IMR-90 (cell line): Measurements from ENCODE around the gene FMN2. TPM values are rescaled to one million over a fixed set of nuclear protein-coding genes. Genes with fewer than 3 reads are reported as not detected.

Source experiments
- ATAC-seq: fragments of 200-7000 bp; cut with Tn5 transposase; 2 replicates; pipeline ENCODE4 v1.9.1; 2020; ENCODE audit warnings: low read depth, mild to moderate bottlenecking, moderate library complexity
- BruUV-seq: library from RNA; stranded (reverse); fragments of 400-500 nt; replicated peaks from 2 replicates; lab custom pipeline; 2021; lab: Mats Ljungman, UMichigan
- CTCF ChIA-PET: fragments of 300-600 bp; formaldehyde crosslinking; extraction: SDS; loops from one replicate; lab custom pipeline; 2021; ENCODE audit warnings: antibody characterized with exemption; lab: Yijun Ruan, JAX
- POLR2A ChIA-PET: fragments of 300-600 bp; sonication (Branson Sonifier 250); formaldehyde crosslinking; loops from one replicate; lab custom pipeline; 2022; ENCODE audit warnings: antibody characterized with exemption; ENCODE audit not compliant: unreplicated experiment; lab: Charles Lee
- DNase-seq: peaks from one replicate; pipeline ENCODE4 v3.0.0; 2013
- H2AFZ ChIP-seq: replicated peaks from 2 replicates; pipeline ENCODE3; 2013; ENCODE audit warnings: low read length, mild to moderate bottlenecking; ENCODE audit not compliant: poor library complexity
- H2AK5ac ChIP-seq: 2 replicates; pipeline ENCODE4 v1.6.1; 2013; ENCODE audit warnings: low read depth, low read length, inconsistent platforms
- H2AK9ac ChIP-seq: replicated peaks from 2 replicates; pipeline ENCODE3; 2013; ENCODE audit warnings: mild to moderate bottlenecking, low read depth, low read length, moderate library complexity; ENCODE audit not compliant: poor library complexity
- H2BK120ac ChIP-seq: 2 replicates; pipeline ENCODE4 v1.6.1; 2013; ENCODE audit warnings: low read depth, low read length, inconsistent platforms
- H2BK15ac ChIP-seq: 3 replicates; pipeline ENCODE4 v1.6.1; 2013; ENCODE audit warnings: low read depth, low read length, inconsistent platforms
- H2BK20ac ChIP-seq: 2 replicates; pipeline ENCODE4 v1.6.1; 2013; ENCODE audit warnings: low read depth, mild to moderate bottlenecking, inconsistent platforms, low read length, moderate library complexity
- H2BK5ac ChIP-seq: 2 replicates; pipeline ENCODE4 v1.6.1; 2013; ENCODE audit warnings: mild to moderate bottlenecking, low read depth, low read length, inconsistent platforms; ENCODE audit not compliant: poor library complexity, severe bottlenecking
- H3K14ac ChIP-seq: replicated peaks from 2 replicates; pipeline ENCODE4 v1.6.1; 2013; ENCODE audit warnings: low read depth, low read length, inconsistent platforms
- H3K18ac ChIP-seq: 2 replicates; pipeline ENCODE4 v1.6.1; 2013; ENCODE audit warnings: low read depth, low read length, control low read depth
- H3K23ac ChIP-seq: 2 replicates; pipeline ENCODE4 v1.6.1; 2013; ENCODE audit warnings: low read depth, low read length, inconsistent platforms
- H3K27ac ChIP-seq: 2 replicates; pipeline ENCODE4 v1.5.1; 2013; ENCODE audit warnings: mild to moderate bottlenecking, control low read depth, low read length; ENCODE audit not compliant: insufficient read depth
- H3K27me3 ChIP-seq: 2 replicates; pipeline ENCODE4 v1.6.1; 2013; ENCODE audit warnings: low read length; ENCODE audit not compliant: control insufficient read depth, insufficient read depth
- H3K36me3 ChIP-seq: 2 replicates; pipeline ENCODE4 v1.6.1; 2013; ENCODE audit warnings: low read length, mixed read lengths; ENCODE audit not compliant: control insufficient read depth, insufficient read depth
- H3K4ac ChIP-seq: 2 replicates; pipeline ENCODE4 v1.6.1; 2013; ENCODE audit warnings: low read depth, low read length, inconsistent platforms
- H3K4me1 ChIP-seq: 2 replicates; pipeline ENCODE4 v1.6.1; 2013; ENCODE audit warnings: low read length, mixed read lengths; ENCODE audit not compliant: control insufficient read depth, insufficient read depth
- H3K4me2 ChIP-seq: 2 replicates; pipeline ENCODE4 v1.6.1; 2013; ENCODE audit warnings: low read depth, mild to moderate bottlenecking, control low read depth, low read length, moderate library complexity
- H3K4me3 ChIP-seq: 2 replicates; pipeline ENCODE4 v1.5.1; 2013; ENCODE audit warnings: low read depth, mild to moderate bottlenecking, control low read depth, low read length, moderate library complexity; ENCODE audit not compliant: insufficient read depth
- H3K56ac ChIP-seq: 2 replicates; pipeline ENCODE4 v1.6.1; 2013; ENCODE audit warnings: low read length, inconsistent platforms; ENCODE audit not compliant: insufficient read depth; ENCODE audit errors: extremely low read depth
- H3K79me1 ChIP-seq, 2 experiments: 2 replicates each; pipeline ENCODE4 v1.6.1; 2013; ENCODE audit warnings: low read length in 2 of 2, inconsistent platforms in 1 of 2, low read depth in 1 of 2
- H3K9ac ChIP-seq: 2 replicates; pipeline ENCODE4 v1.6.1; 2013; ENCODE audit warnings: low read depth, low read length, control low read depth
- H3K9me1 ChIP-seq: 2 replicates; pipeline ENCODE4 v1.6.1; 2013; ENCODE audit warnings: low read length, inconsistent platforms; ENCODE audit not compliant: insufficient read depth
- H3K9me3 ChIP-seq: 2 replicates; pipeline ENCODE4 v1.6.1; 2013; ENCODE audit warnings: low read length; ENCODE audit not compliant: control insufficient read depth, insufficient read depth
- H4K20me1 ChIP-seq: 2 replicates; pipeline ENCODE4 v1.6.1; 2013; ENCODE audit warnings: low read length, inconsistent platforms; ENCODE audit not compliant: insufficient read depth
- H4K5ac ChIP-seq: 2 replicates; pipeline ENCODE4 v1.6.1; 2013; ENCODE audit warnings: mild to moderate bottlenecking, low read depth, low read length, control low read depth
- H4K8ac ChIP-seq, 2 experiments: 2 replicates each; pipeline ENCODE4 v1.6.1; 2013; ENCODE audit warnings: low read depth in 2 of 2, low read length in 2 of 2, control low read depth in 1 of 2, inconsistent platforms in 1 of 2
- H4K91ac ChIP-seq: 2 replicates; pipeline ENCODE4 v1.6.1; 2013; ENCODE audit warnings: low read depth, low read length, inconsistent platforms; ENCODE audit not compliant: insufficient read depth
- BHLHE40 ChIP-seq: fragments of 150-350 bp; IDR thresholded peaks from 2 replicates; pipeline ENCODE4 v1.6.1; 2016; ENCODE audit warnings: mild to moderate bottlenecking, low read depth, low read length
- CEBPB ChIP-seq: IDR thresholded peaks from 2 replicates; pipeline ENCODE4 v1.6.1; 2012; ENCODE audit warnings: low read depth, low read length, improper control_type of control experiment
- CHD1 ChIP-seq: IDR thresholded peaks from 2 replicates; pipeline ENCODE4 v1.6.1; 2012; ENCODE audit warnings: low read depth, low read length, improper control_type of control experiment
- CTCF ChIP-seq: conservative IDR thresholded peaks from 2 replicates; pipeline ENCODE4 v1.5.1; 2012; ENCODE audit warnings: mild to moderate bottlenecking, low read depth, low read length, improper control_type of control experiment
- ELK1 ChIP-seq: fragments of 150-350 bp; IDR thresholded peaks from 2 replicates; pipeline ENCODE4 v1.6.1; 2016; ENCODE audit warnings: low read depth, mild to moderate bottlenecking, low read length, moderate library complexity, borderline replicate concordance
- FOS ChIP-seq: fragments of 150-350 bp; IDR thresholded peaks from 2 replicates; pipeline ENCODE4 v1.6.1; 2016; ENCODE audit warnings: low read depth, low read length
- MAFK ChIP-seq: IDR thresholded peaks from 2 replicates; pipeline ENCODE4 v1.6.1; 2012; ENCODE audit warnings: low read depth, low read length, improper control_type of control experiment
- MAZ ChIP-seq: IDR thresholded peaks from 2 replicates; pipeline ENCODE4 v1.6.1; 2012; ENCODE audit warnings: low read depth, mild to moderate bottlenecking, low read length, improper control_type of control experiment, moderate library complexity, borderline replicate concordance
- MXI1 ChIP-seq: IDR thresholded peaks from 2 replicates; pipeline ENCODE4 v1.6.1; 2012; ENCODE audit warnings: low read depth, mild to moderate bottlenecking, low read length, moderate library complexity, borderline replicate concordance
- NFE2L2 ChIP-seq: fragments of 150-350 bp; IDR thresholded peaks from 2 replicates; pipeline ENCODE4 v1.6.1; 2016; ENCODE audit warnings: low read depth, mild to moderate bottlenecking, low read length
- POLR2A ChIP-seq: IDR thresholded peaks from 2 replicates; pipeline ENCODE4 v1.6.1; 2012; ENCODE audit warnings: mild to moderate bottlenecking, low read depth, low read length
- RAD21 ChIP-seq: IDR thresholded peaks from 2 replicates; pipeline ENCODE4 v1.6.1; 2012; ENCODE audit warnings: low read length, improper control_type of control experiment
- RCOR1 ChIP-seq: IDR thresholded peaks from 2 replicates; pipeline ENCODE4 v1.6.1; 2012; ENCODE audit warnings: mild to moderate bottlenecking, low read length, improper control_type of control experiment; ENCODE audit not compliant: insufficient replicate concordance
- RFX5 ChIP-seq: IDR thresholded peaks from 2 replicates; pipeline ENCODE4 v1.8.0; 2012; ENCODE audit warnings: low read depth, mild to moderate bottlenecking, low read length, moderate library complexity
- SMC3 ChIP-seq: fragments of 150-350 bp; IDR thresholded peaks from 2 replicates; pipeline ENCODE4 v1.6.1; 2016; ENCODE audit warnings: low read depth, mild to moderate bottlenecking, antibody characterized with exemption, low read length, moderate library complexity
- USF2 ChIP-seq: fragments of 150-350 bp; IDR thresholded peaks from 2 replicates; pipeline ENCODE4 v1.6.1; 2017; ENCODE audit warnings: mild to moderate bottlenecking, antibody characterized with exemption, low read length, low read depth
- WGBS, 2 experiments: methylation state at CpG; one replicate each; pipeline versions ENCODE4 v1.1.5 to v1.1.7; 2013; ENCODE audit warnings: missing lambda C conversion rate in 2 of 2; ENCODE audit not compliant: insufficient read length in 1 of 2; ENCODE audit errors: extremely low coverage in 2 of 2; 5-methylcytosine and 5-hydroxymethylcytosine counted together
- dilution Hi-C: fragments of 300-500 bp; cut with HindIII; formaldehyde crosslinking; loops from one replicate; pipeline ENCODE4 v1.14.3; 2018; ENCODE audit warnings: low sequenced_read_pairs; ENCODE audit not compliant: unreplicated experiment
- in situ Hi-C: fragments of 300-500 bp; cut with MboI; formaldehyde crosslinking; loops from 3 replicates; pipeline ENCODE4 v1.14.3; 2019; ENCODE audit warnings: low sequenced_read_pairs, inconsistent platforms, mixed read lengths
- intact Hi-C: fragments of 100-400 bp; cut with micrococcal nuclease; formaldehyde crosslinking; loops from 2 replicates; pipeline ENCODE4 v1.10.0; 2022
- polyA plus RNA-seq, 3 experiments: library from polyadenylated mRNA; depleted of rRNA; stranded (reverse); fragments of >200 nt; gene quantifications; 2 replicates each; pipeline ENCODE4 v1.2.3, GENCODE V29; 2012; ENCODE audit warnings: low replicate concordance in 1 of 3
- total RNA-seq: library from RNA; depleted of rRNA; stranded (reverse); fragments of >200 nt; gene quantifications from 2 replicates; pipeline ENCODE4 v1.2.3, GENCODE V29; 2012

The FMN2 gene
- total and polyA plus RNA-seq, 2 of the 4 experiments (the other 2 are of a cell fraction) = 29.0 to 35.8 TPM

GRCh38 chr1:240506176-240506575, 414.5 kb downstream of the FMN2 start:
- H4K91ac ChIP-seq = no peak overlapping the region
- H4K5ac ChIP-seq = no peak overlapping the region
- no peaks in the 10 kb centered on the region for H3K36me3 ChIP-seq
- intact Hi-C loops (no loop called here), in situ Hi-C loops (no loop called here), dilution Hi-C loops (no loop called here)
- H3K9ac ChIP-seq = no peak overlapping the region
- H3K4me1 ChIP-seq = peaks cover 5% of the 10 kb centered on the region
- ChIA-PET POLR2A (no interaction called here), CTCF (no interaction called here)
- no peaks in the 10 kb centered on the region for H3K9me3 ChIP-seq
- no peak overlapping the region for H2AK9ac ChIP-seq
- H3K4me3 ChIP-seq = no peak overlapping the region
- no CpG with 5 or more reads among the region's 4 CpGs for WGBS, 2 experiments
- no peak overlapping the region for H3K23ac ChIP-seq
- no TSS peak for BruUV-seq
- H2BK120ac ChIP-seq = no peak overlapping the region
- H2BK20ac ChIP-seq = no peak overlapping the region
- no peak for DNase-seq
- H2AFZ ChIP-seq = no peak overlapping the region
- H2BK5ac ChIP-seq = no peak overlapping the region
- no peaks in the 10 kb centered on the region for H3K27me3 ChIP-seq
- H4K20me1 ChIP-seq = no peaks in the 10 kb centered on the region
- TF ChIP-seq FOS (no peak), CTCF (no peak), RCOR1 (no peak), MAFK (no peak), CEBPB (no peak), SMC3 (no peak), RFX5 (no peak), NFE2L2 (no peak), BHLHE40 (no peak), CHD1 (no peak), USF2 (no peak), MAZ (no peak), MXI1 (no peak), POLR2A (no peak), RAD21 (no peak), ELK1 (no peak)
- no peak overlapping the region for H3K4ac ChIP-seq
- H3K27ac ChIP-seq = no peak overlapping the region
- no peak for ATAC-seq
- H4K8ac ChIP-seq = no peak overlapping the region
- no peak overlapping the region for H2AK5ac ChIP-seq
- H3K56ac ChIP-seq = no peak overlapping the region
- H2BK15ac ChIP-seq = no peak overlapping the region
- no peak overlapping the region for H3K4me2 ChIP-seq
- H3K79me1 ChIP-seq = peaks cover 0 to 11% of the 10 kb centered on the region in 2 experiments; a peak in 2 of 4 replicates
- no peak overlapping the region for H3K14ac ChIP-seq
- peaks cover 3% of the 10 kb centered on the region for H3K9me1 ChIP-seq
- no peak overlapping the region for H3K18ac ChIP-seq
